B cell (primary cell): ENCODE data around the gene FBLN7. TPM values are rescaled to one million over a fixed set of nuclear protein-coding genes. Genes with fewer than 3 reads are reported as not detected.
"Not testable (repeated sequence)": the region's sequence is repeated elsewhere in the genome, so short reads cannot be mapped to it uniquely, and the experiment has no call there.

ENCODE experiments used
- ATAC-seq: fragments of 200-7000 bp; cut with Tn5 transposase; one replicate; pipeline ENCODE4 v1.10.0; 2021; ENCODE audit warnings: low read depth, mild to moderate bottlenecking, moderate number of reproducible peaks, moderate library complexity
- CTCF ChIA-PET: fragments of 350-600 bp; sonication (Branson Sonifier 250); formaldehyde crosslinking; loops from one replicate; lab custom pipeline; 2021; ENCODE audit warnings: antibody characterized with exemption, inconsistent platforms; lab: Charles Lee
- POLR2A ChIA-PET: fragments of 350-600 bp; sonication (Branson Sonifier 250); formaldehyde crosslinking; loops from one replicate; lab custom pipeline; 2021; ENCODE audit warnings: antibody characterized with exemption; lab: Charles Lee
- DNase-seq: peaks from one replicate; pipeline ENCODE4 v3.0.0; 2013
- H2AFZ ChIP-seq: 2 replicates; pipeline ENCODE4 v1.6.1; 2012; ENCODE audit warnings: mild to moderate bottlenecking, low read depth, low read length; ENCODE audit not compliant: insufficient read depth, poor library complexity, severe bottlenecking
- H3K27ac ChIP-seq, 2 donors: 1 replicate in 1 of 2; 2 replicates in 1 of 2; pipeline ENCODE4 v1.5.1; 2012 to 2013; ENCODE audit warnings: low read length in 2 of 2, mild to moderate bottlenecking in 2 of 2, moderate library complexity in 1 of 2
- H3K27me3 ChIP-seq, 4 experiments: fragments of 200-600 bp in 1 of 4; sonication (generic) in 1 of 4; replicated peaks in 1 of 4; 1 replicate in 2 of 4; 2 replicates in 2 of 4; pipeline versions ENCODE4 v1.6.1 to v1.7.0; 2013 to 2016; ENCODE audit warnings: low read length in 3 of 4, mild to moderate bottlenecking in 2 of 4, mixed read lengths in 1 of 4, moderate library complexity in 1 of 4; ENCODE audit not compliant: insufficient read depth in 4 of 4, control insufficient read depth in 3 of 4; ENCODE audit errors: control extremely low read depth in 1 of 4
- H3K36me3 ChIP-seq, 2 experiments: replicated peaks in 1 of 2; 1 replicate in 1 of 2; 2 replicates in 1 of 2; pipeline versions ENCODE4 v1.6.1 to v1.7.1; 2013; ENCODE audit warnings: low read length in 1 of 2; ENCODE audit not compliant: insufficient read depth in 2 of 2, control insufficient read depth in 1 of 2; ENCODE audit errors: control extremely low read depth in 1 of 2, extremely low read depth in 1 of 2
- H3K4me1 ChIP-seq, 2 donors: fragments of 200-600 bp in 1 of 2; sonication (generic) in 1 of 2; 1 replicate in 1 of 2; 2 replicates in 1 of 2; pipeline versions ENCODE4 v1.5.1 to v1.6.1; 2013 to 2017; ENCODE audit warnings: low read length in 2 of 2; ENCODE audit not compliant: control insufficient read depth in 2 of 2, insufficient read depth in 2 of 2
- H3K4me2 ChIP-seq: replicated peaks from 2 replicates; pipeline ENCODE3; 2012; ENCODE audit warnings: mild to moderate bottlenecking, low read depth, low read length; ENCODE audit not compliant: poor library complexity, severe bottlenecking
- H3K4me3 ChIP-seq, 5 experiments: fragments of 200-600 bp in 1 of 5; sonication (generic) in 1 of 5; 1 replicate in 3 of 5; 2 replicates in 2 of 5; pipeline versions ENCODE4 v1.5.1 to v1.7.0; 2011 to 2016; ENCODE audit warnings: low read length in 4 of 5, mild to moderate bottlenecking in 4 of 5, low read depth in 2 of 5, control low read depth in 1 of 5, moderate library complexity in 1 of 5; ENCODE audit not compliant: insufficient read depth in 1 of 5; ENCODE audit errors: control extremely low read depth in 1 of 5, extremely low read depth in 1 of 5
- H3K79me2 ChIP-seq: fragments of 200-600 bp; sonication (generic); one replicate; pipeline ENCODE4 v1.6.0; 2016; ENCODE audit warnings: low read length; ENCODE audit not compliant: control insufficient read depth, insufficient read depth
- H3K9ac ChIP-seq: fragments of 200-600 bp; sonication (generic); 2 replicates; pipeline ENCODE4 v1.6.1; 2017; ENCODE audit warnings: mild to moderate bottlenecking, low read length, moderate library complexity
- H3K9me3 ChIP-seq, 3 donors: one replicate each; pipeline versions ENCODE4 v1.6.1 to v1.7.1; 2013; ENCODE audit warnings: low read length in 2 of 3; ENCODE audit not compliant: control insufficient read depth in 2 of 3, insufficient read depth in 1 of 3; ENCODE audit errors: control extremely low read depth in 1 of 3
- H4K20me1 ChIP-seq: 2 replicates; pipeline ENCODE4 v1.6.0; 2012; ENCODE audit warnings: mild to moderate bottlenecking, low read length; ENCODE audit not compliant: insufficient read depth, control insufficient read depth, poor library complexity, severe bottlenecking
- H3K27ac Mint-ChIP-seq: one replicate; pipeline ENCODE4 v1.8.0; 2021; ENCODE audit warnings: mixed read lengths
- H3K27me3 Mint-ChIP-seq: one replicate; pipeline ENCODE4 v1.8.0; 2021; ENCODE audit warnings: mixed read lengths
- H3K4me1 Mint-ChIP-seq: one replicate; pipeline ENCODE4 v1.8.0; 2021; ENCODE audit warnings: mixed read lengths
- H3K4me3 Mint-ChIP-seq: one replicate; pipeline ENCODE4 v1.8.0; 2021; ENCODE audit warnings: mixed read lengths
- H3K9me3 Mint-ChIP-seq: one replicate; pipeline ENCODE4 v1.8.0; 2022; ENCODE audit warnings: mixed read lengths; ENCODE audit not compliant: insufficient read depth
- WGBS: methylation state at CpG from one replicate; pipeline ENCODE4 v1.1.5; 2013; ENCODE audit warnings: missing lambda C conversion rate; ENCODE audit not compliant: insufficient coverage; 5-methylcytosine and 5-hydroxymethylcytosine counted together
- intact Hi-C: fragments of 100-400 bp; cut with micrococcal nuclease; formaldehyde crosslinking; loops from one replicate; pipeline ENCODE4 v1.10.0; 2022
- polyA plus RNA-seq: library from polyadenylated mRNA; depleted of rRNA; stranded (reverse); fragments of >200 nt; gene quantifications from 2 replicates; pipeline ENCODE4 v1.2.3, GENCODE V29; 2012
- total RNA-seq, 2 donors: library from RNA; stranded (reverse); fragments of 120-200 nt in 1 of 2; gene quantifications; 1 replicate in 1 of 2; 2 replicates in 1 of 2; pipeline versions ENCODE4 v1.2.3 to v1.2.4, GENCODE V29; 2013 to 2022

Gene FBLN7
- total and polyA plus RNA-seq, 2 donors (not counting 1 experiment from before 2014, with no cell fraction given) = 0.13 to 1.1 TPM

DNA sequence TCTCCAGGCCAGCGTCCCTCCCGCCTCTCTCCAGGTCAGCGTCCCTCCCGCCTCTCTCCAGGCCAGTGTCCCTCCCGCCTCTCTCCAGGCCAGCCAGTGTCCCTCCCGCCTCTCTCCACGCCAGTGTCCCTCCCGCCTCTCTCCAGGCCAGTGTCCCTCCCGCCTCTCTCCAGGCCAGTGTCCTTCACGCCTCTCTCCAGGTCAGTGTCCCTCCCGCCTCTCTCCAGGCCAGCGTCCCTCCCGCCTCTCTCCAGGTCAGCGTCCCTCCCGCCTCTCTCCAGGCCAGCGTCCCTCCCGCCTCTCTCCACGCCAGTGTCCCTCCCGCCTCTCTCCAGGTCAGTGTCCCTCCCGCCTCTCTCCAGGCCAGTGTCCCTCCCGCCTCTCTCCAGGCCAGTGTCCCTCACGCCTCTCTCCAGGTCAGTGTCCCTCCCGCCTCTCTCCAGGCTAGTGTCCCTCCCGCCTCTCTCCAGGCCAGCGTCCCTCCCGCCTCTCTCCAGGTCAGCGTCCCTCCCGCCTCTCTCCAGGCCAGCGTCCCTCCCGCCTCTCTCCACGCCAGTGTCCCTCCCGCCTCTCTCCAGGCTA lies 939 bp downstream of the FBLN7 start:
- H3K4me3 Mint-ChIP-seq, H3K4me2 ChIP-seq, H3K9me3 Mint-ChIP-seq, H3K79me2 ChIP-seq, DNase-seq, POLR2A ChIA-PET, intact Hi-C loops, H2AFZ ChIP-seq, H3K9ac ChIP-seq, H3K4me3 ChIP-seq, H3K9me3 ChIP-seq, ATAC-seq, H3K27ac Mint-ChIP-seq, H3K36me3 ChIP-seq, H4K20me1 ChIP-seq, H3K27ac ChIP-seq, CTCF ChIA-PET: not testable (repeated sequence)
- Histone ChIP-seq H3K4me1 (peaks cover 11 to 13% of the 10 kb centered on the region in 2 donors), H3K27me3 (peaks cover 0 to 35% (median 3%) of the 10 kb centered on the region in 4 experiments)
- peaks cover 28% of the 10 kb centered on the region for H3K27me3 Mint-ChIP-seq
- peaks cover 12% of the 10 kb centered on the region for H3K4me1 Mint-ChIP-seq
- 6% methylated on average over 8 of the region's 32 CpGs for WGBS

DNA sequence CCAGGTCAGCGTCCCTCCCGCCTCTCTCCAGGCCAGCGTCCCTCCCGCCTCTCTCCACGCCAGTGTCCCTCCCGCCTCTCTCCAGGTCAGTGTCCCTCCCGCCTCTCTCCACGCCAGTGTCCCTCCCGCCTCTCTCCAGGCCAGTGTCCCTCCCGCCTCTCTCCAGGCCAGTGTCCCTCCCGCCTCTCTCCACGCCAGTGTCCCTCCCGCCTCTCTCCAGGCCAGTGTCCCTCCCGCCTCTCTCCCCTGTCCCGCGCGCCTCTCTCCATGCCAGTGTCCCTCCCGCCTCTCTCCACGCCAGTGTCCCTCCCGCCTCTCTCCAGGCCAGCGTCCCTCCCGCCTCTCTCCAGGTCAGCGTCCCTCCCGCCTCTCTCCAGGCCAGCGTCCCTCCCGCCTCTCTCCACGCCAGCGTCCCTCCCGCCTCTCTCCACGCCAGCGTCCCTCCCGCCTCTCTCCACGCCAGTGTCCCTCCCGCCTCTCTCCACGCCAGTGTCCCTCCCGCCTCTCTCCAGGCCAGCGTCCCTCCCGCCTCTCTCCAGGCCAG lies 1.5 kb downstream of the FBLN7 start:
- H4K20me1 ChIP-seq, H3K27ac Mint-ChIP-seq, DNase-seq, H3K36me3 ChIP-seq, H3K79me2 ChIP-seq, POLR2A ChIA-PET, H2AFZ ChIP-seq, H3K4me3 Mint-ChIP-seq, ATAC-seq, H3K9me3 Mint-ChIP-seq, H3K27ac ChIP-seq, H3K9me3 ChIP-seq, H3K4me2 ChIP-seq, H3K4me3 ChIP-seq, H3K9ac ChIP-seq, CTCF ChIA-PET, intact Hi-C loops: not testable (repeated sequence)
- Mint-ChIP-seq H3K27me3 (peaks cover 28% of the 10 kb centered on the region), H3K4me1 (peaks cover 12% of the 10 kb centered on the region)
- WGBS = 12% methylated on average over 30 of the region's 38 CpGs
- peaks cover 11 to 13% of the 10 kb centered on the region in 2 donors for H3K4me1 ChIP-seq
- H3K27me3 ChIP-seq = peaks cover 0 to 35% (median 3%) of the 10 kb centered on the region in 4 experiments
